Mesodermal cell (in vitro differentiated cells): ENCODE measurements around the gene DKK3.

Source experiments
- H3K27ac ChIP-seq: 2 replicates; pipeline ENCODE4 v1.7.0; 2013; ENCODE audit warnings: mild to moderate bottlenecking, low read depth, low read length, moderate library complexity; ENCODE audit not compliant: severe bottlenecking
- H3K36me3 ChIP-seq: 2 replicates; pipeline ENCODE4 v1.7.1; 2013; ENCODE audit warnings: mild to moderate bottlenecking, low read length, moderate library complexity; ENCODE audit not compliant: control insufficient read depth, insufficient read depth
- H3K4me1 ChIP-seq: one replicate; pipeline ENCODE4 v1.7.1; 2013; ENCODE audit warnings: mild to moderate bottlenecking, low read length; ENCODE audit not compliant: insufficient read depth, control insufficient read depth, poor library complexity, severe bottlenecking
- H3K4me3 ChIP-seq: 2 replicates; pipeline ENCODE4 v1.7.0; 2013; ENCODE audit warnings: low read length, control low read depth, mild to moderate bottlenecking; ENCODE audit not compliant: insufficient read depth, poor library complexity, severe bottlenecking; ENCODE audit errors: extremely low read depth
- H3K9me3 ChIP-seq: 2 replicates; pipeline ENCODE4 v1.7.1; 2013; ENCODE audit warnings: mild to moderate bottlenecking, low read length, moderate library complexity; ENCODE audit not compliant: control insufficient read depth
- WGBS, 2 experiments: methylation state at CpG; one replicate each; pipeline ENCODE4 v1.1.5; 2013; ENCODE audit warnings: missing lambda C conversion rate in 2 of 2; ENCODE audit not compliant: insufficient coverage in 2 of 2; 5-methylcytosine and 5-hydroxymethylcytosine counted together

DKK3 gene

GRCh38 chr11:11966354-11966741 lies 42.1 kb downstream of the DKK3 start:
- no peak overlapping the region for H3K27ac ChIP-seq
- H3K36me3 ChIP-seq: peaks cover 81% of the 10 kb centered on the region
- no peaks in the 10 kb centered on the region for H3K4me1 ChIP-seq
- peaks cover 8% of the 10 kb centered on the region for H3K9me3 ChIP-seq
- no peak overlapping the region for H3K4me3 ChIP-seq
- 97 to 98% methylated on average over 7 of the region's 7 CpGs for WGBS, 2 experiments

- Histone ChIP-seq H3K36me3 (peaks cover 81% of the 10 kb centered on the region), H3K4me3 (no peak overlapping the region), H3K4me1 (no peaks in the 10 kb centered on the region), H3K9me3 (peaks cover 10% of the 10 kb centered on the region), H3K27ac (no peak overlapping the region)
- WGBS, 2 experiments: 90 to 97% methylated on average over 3 to 8 of the region's 10 CpGs
These were observed 42.6 kb downstream of the DKK3 start for GRCh38 chr11:11965656-11966353.

GRCh38 chr11:11965192-11965591 lies 43.2 kb downstream of the DKK3 start:
- no peak overlapping the region for H3K27ac ChIP-seq
- 70 to 81% methylated on average over 1 to 3 of the region's 3 CpGs for WGBS, 2 experiments
- no peaks in the 10 kb centered on the region for H3K4me1 ChIP-seq
- H3K4me3 ChIP-seq: no peak overlapping the region
- peaks cover 10% of the 10 kb centered on the region for H3K9me3 ChIP-seq
- peaks cover 75% of the 10 kb centered on the region for H3K36me3 ChIP-seq

- WGBS, 2 experiments: 92 to 93% methylated on average over 3 to 4 of the region's 5 CpGs
- Histone ChIP-seq H3K27ac (no peak overlapping the region), H3K36me3 (peaks cover 75% of the 10 kb centered on the region), H3K4me1 (no peaks in the 10 kb centered on the region), H3K4me3 (no peak overlapping the region), H3K9me3 (peaks cover 10% of the 10 kb centered on the region)
These were observed 43.7 kb downstream of the DKK3 start for GRCh38 chr11:11964774-11965150.

GRCh38 chr11:11963842-11964773 lies 44.3 kb downstream of the DKK3 start:
- H3K27ac ChIP-seq: no peak overlapping the region
- WGBS, 2 experiments: 90 to 98% methylated on average over 11 to 12 of the region's 15 CpGs

GRCh38 chr11:11963067-11963466 lies 45.4 kb downstream of the DKK3 start:
- peaks cover 79% of the 10 kb centered on the region for H3K36me3 ChIP-seq
- H3K4me1 ChIP-seq: no peaks in the 10 kb centered on the region
- WGBS, 2 experiments: 93 to 99% methylated on average over 6 to 7 of the region's 7 CpGs
- H3K27ac ChIP-seq: no peak overlapping the region
- H3K9me3 ChIP-seq: peaks cover 10% of the 10 kb centered on the region
- H3K4me3 ChIP-seq: no peak overlapping the region

More at GRCh38 chr11:11963842-11964773, 44.3 kb downstream of the DKK3 start:
- Histone ChIP-seq H3K4me1 (no peaks in the 10 kb centered on the region), H3K9me3 (peaks cover 10% of the 10 kb centered on the region), H3K36me3 (peaks cover 75% of the 10 kb centered on the region), H3K4me3 (no peak overlapping the region)

- H3K4me1 ChIP-seq: no peaks in the 10 kb centered on the region
- no peak overlapping the region for H3K4me3 ChIP-seq
- no peak overlapping the region for H3K27ac ChIP-seq
- H3K36me3 ChIP-seq: peaks cover 73% of the 10 kb centered on the region
- H3K9me3 ChIP-seq: peaks cover 10% of the 10 kb centered on the region
- WGBS, 2 experiments: 95 to 100% methylated on average over 2 to 3 of the region's 3 CpGs
These were observed 46.9 kb downstream of the DKK3 start for GRCh38 chr11:11961399-11962028.

GRCh38 chr11:11960687-11961086 lies 47.7 kb downstream of the DKK3 start:
- peaks cover 10% of the 10 kb centered on the region for H3K9me3 ChIP-seq
- H3K4me1 ChIP-seq: no peaks in the 10 kb centered on the region
- no peak overlapping the region for H3K4me3 ChIP-seq
- WGBS, 2 experiments: 100% methylated on average over 1 of the region's 1 CpG; no CpG with 5 or more reads in 1 of the 2 experiments
- H3K27ac ChIP-seq: no peak overlapping the region
- H3K36me3 ChIP-seq: peaks cover 73% of the 10 kb centered on the region

- Histone ChIP-seq H3K9me3 (peaks cover 10% of the 10 kb centered on the region), H3K27ac (no peak overlapping the region), H3K4me3 (no peak overlapping the region), H3K4me1 (no peaks in the 10 kb centered on the region), H3K36me3 (peaks cover 72% of the 10 kb centered on the region)
These were observed 48.8 kb downstream of the DKK3 start for GRCh38 chr11:11959601-11960000.

- 93 to 99% methylated on average over 9 to 10 of the region's 11 CpGs for WGBS, 2 experiments
- Histone ChIP-seq H3K9me3 (peaks cover 10% of the 10 kb centered on the region), H3K4me3 (no peak overlapping the region), H3K4me1 (no peaks in the 10 kb centered on the region), H3K27ac (no peak overlapping the region), H3K36me3 (peaks cover 67% of the 10 kb centered on the region)
These were observed 49.8 kb downstream of the DKK3 start for GRCh38 chr11:11958403-11959231.
